HG02798 (cell line): ENCODE data around the gene KRT12.

Experiments
- ATAC-seq: cut with Tn5 transposase; IDR thresholded peaks from one replicate; pipeline ENCODE4 v1.9.1; 2021; ENCODE audit warnings: mild to moderate bottlenecking; ENCODE audit not compliant: unreplicated experiment, poor library complexity

Gene KRT12

DNA sequence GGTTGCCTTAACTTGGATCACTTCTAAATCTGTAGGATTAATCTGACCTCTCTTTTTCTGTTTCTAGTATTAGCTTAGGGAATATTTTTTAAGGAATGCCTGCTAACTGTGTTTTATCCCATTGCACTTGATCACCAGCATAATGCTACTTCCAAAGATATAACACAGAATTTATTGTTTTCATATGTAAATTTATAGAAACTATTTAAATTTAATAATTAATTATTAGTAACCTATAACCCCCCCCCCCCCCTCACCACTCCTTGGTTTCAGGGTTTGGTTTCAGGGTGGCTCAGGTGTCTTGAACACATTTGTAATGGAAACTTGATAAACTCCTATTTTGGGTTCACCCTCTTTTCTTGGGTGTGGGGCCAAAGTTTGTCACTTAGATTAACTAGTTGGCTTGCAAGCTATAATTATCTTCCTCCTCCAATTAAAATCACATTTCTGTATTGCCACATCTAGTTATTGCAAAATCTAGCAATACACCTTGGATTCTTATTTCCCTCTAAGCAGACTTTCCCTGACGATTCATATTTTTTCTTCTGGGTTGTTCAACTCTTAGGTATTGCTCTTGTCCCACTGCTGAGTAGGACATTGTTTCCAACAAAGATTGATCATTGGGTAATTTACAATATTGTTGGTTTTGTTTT is 18.3 kb downstream of the KRT12 start:
- no peak for ATAC-seq

- ATAC-seq, result no peak
Measured at GRCh38 chr17:40846515-40847144, 20.4 kb downstream of the KRT12 start.

DNA sequence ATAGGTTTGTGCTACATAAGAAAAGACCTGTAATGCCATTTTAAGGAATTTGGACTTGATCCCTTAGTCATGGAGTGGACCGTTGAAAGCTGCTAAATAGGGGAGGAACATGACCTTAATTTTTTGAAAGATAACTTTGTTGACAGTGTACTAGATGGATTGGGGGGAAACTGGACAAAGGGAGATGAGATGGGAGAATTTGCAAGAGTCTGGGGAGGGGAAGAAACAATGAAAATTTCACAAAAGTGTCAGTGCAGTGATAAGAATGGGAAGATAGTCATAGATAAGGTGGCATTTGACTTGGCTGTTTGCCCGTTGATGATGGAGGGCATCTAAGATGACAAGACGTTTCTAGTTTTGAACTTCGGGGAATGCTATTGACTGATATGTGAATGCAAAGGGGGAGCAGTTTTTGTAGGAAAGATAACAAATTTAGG is 22.3 kb downstream of the KRT12 start:
- ATAC-seq, result no peak

GRCh38 chr17:40843242-40843641 is 23.8 kb downstream of the KRT12 start:
- no peak for ATAC-seq

- no peak for ATAC-seq
Measured at GRCh38 chr17:40841246-40841645, 25.8 kb downstream of the KRT12 start.

- ATAC-seq, result no peak
Measured at GRCh38 chr17:40839194-40839593, 27.8 kb downstream of the KRT12 start.

DNA sequence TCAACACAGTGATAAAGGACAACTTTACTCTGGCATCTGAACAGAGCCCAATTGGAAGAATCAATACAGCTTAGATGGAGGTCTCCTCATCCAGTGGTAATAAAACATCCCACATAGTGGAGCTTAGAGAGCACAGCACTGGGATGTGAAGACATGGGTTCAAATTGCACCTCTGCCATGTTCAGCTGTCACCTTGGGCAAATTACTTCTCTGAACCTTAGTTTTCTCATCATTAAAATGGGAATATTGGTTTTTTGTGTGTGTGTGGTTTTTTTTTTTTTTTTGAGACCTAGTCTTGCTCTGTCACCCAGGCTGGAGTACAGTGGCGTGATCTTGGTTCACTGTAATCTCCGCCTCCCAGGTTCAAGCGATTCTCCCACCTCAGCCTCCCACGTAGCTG is 31.0 kb downstream of the KRT12 start:
- no peak for ATAC-seq

GRCh38 chr17:40833882-40834281 is 33.1 kb downstream of the KRT12 start:
- no peak for ATAC-seq

- no peak for ATAC-seq
Measured at GRCh38 chr17:40832840-40833239, 34.2 kb downstream of the KRT12 start.

DNA sequence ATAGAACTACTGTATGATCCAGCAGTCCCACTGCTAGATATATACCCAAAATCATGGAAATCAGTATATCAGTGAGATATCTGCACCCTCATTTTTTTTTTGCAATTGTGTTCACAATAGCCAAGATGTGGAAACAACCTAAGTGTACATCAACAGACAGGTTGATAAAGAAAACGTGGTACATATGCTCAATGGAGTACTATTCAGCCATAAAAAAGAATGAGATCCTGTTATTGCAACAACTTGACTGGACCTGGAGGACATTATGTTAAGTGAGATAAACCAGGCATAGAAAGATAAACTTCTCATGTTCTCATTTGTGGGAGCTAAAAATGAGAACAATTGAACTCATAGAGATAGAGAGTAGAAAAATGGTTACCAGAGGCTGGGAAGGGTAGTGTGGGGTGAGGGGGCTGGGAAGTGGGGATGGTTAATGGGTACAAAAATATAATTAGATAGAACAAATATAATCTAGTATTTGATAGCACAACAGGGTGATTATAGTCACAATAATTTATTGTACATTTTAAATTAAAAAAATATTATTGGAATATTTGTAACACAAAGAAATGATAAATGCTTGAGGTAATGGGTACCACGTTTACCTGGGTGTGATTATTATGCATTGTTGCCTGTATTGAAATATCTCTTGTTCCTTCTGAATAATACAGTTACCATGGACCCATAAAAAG is 36.8 kb downstream of the KRT12 start:
- ATAC-seq, result no peak

- no peak for ATAC-seq
Measured at GRCh38 chr17:40828454-40829044, 38.5 kb downstream of the KRT12 start.

DNA sequence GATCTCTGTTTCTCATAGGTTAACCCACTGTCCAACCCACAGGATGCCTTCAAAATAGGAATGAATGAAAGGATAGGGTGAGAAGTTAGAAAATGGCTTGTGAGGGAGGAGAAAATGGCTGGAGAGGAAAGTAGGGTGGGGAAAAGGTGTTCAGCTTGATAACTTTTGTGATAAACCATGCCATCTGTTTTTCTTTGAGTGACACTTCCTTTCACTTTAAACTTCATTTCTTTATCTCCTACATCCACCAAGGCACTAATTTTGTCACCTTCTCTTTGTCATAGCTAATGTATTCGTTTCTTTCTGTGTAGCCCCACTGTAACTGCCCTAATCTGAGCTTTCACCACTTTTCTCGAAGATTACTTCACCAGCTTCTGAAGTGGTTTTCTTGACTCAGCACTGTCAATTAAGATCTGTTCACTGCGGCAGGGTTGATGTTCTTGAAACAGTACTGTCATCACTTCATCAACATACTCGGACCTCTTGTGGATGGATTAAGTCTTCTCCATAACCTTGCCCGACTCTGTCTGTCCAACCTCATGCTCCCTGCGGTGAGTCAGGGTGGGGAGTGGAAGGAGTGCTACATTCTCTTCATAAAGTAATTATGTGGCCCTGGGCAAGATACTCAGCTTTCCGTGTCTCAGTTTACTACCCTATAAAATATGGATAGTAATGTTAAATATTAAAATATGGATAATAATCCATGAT is 39.1 kb downstream of the KRT12 start:
- ATAC-seq, result no peak

DNA sequence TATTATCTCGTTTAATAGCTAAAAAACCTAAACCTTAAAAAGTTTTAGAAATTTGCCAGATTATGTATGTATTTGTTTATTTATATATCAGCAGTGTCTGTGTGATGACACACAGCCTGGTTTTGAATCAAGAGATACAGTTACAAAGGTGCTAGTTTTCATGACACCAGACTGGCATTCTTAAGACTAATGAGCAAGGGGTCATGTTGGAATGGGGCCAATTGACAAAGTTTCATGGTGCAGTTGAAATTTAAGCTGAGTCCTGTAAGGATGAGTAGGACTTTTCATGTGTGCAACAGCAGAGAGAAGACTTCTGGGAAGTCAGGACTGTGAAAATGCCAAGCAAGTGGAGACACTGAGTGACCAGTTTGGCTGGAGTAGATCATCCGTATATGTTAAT is 41.4 kb downstream of the KRT12 start:
- ATAC-seq, result no peak

- ATAC-seq, result no peak
Measured at GRCh38 chr17:40824015-40824832, 42.8 kb downstream of the KRT12 start.

DNA sequence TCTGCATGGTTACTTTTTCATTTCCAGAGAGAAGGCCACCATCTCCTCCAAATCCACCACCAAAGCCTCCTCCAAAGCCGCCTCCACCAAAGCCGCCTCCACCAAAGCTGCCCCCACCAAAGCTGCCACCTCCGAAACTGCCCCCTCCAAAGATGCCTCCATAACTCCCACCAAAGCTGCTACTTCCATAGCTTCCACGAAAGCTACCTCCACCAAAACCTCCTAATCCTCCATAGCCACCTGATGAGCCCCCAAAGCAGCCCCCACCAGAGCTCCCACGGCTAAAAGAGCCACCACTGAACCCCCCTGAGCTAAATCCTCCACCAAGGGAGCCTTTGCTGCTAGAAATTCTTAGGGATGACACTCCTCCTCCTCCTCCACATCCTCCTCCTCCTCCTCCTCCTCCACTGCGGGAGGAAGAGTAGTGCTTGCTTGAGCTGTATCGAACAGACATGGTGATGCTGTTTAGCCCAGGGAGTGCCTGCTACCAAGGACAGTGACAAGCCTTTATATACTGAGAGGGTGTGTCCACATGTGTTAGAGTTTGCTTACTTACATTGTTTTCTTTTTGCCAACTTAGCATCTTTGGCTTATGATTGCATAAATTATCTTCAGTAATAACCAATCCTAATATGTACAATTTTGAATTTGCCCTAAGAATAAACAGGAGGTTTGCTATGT is 44.8 kb downstream of the KRT12 start, which contains the start of gene KRT10:
Gene KRT10 (minus strand): TSS at position 483 of the 681 bp plus-strand sequence. CDS start 29 bp downstream, at position 454.
- ATAC-seq, result no peak

GRCh38 chr17:40821536-40821935 is 45.5 kb downstream of the KRT12 start:
- ATAC-seq, result no peak

- ATAC-seq, result no peak
Measured at GRCh38 chr17:40820228-40820838, 46.7 kb downstream of the KRT12 start.

- no peak for ATAC-seq
Measured at GRCh38 chr17:40819528-40820125, 47.4 kb downstream of the KRT12 start.
